GM18861 (cell line): ENCODE measurements around the gene THOC3.
"Not testable (repeated sequence)": the region's sequence is repeated elsewhere in the genome, so short reads cannot be mapped to it uniquely, and the experiment has no call there.

ENCODE experiments used
- ATAC-seq: cut with Tn5 transposase; IDR thresholded peaks from one replicate; pipeline ENCODE4 v1.9.1; 2021; ENCODE audit not compliant: unreplicated experiment

The THOC3 gene, protein sequence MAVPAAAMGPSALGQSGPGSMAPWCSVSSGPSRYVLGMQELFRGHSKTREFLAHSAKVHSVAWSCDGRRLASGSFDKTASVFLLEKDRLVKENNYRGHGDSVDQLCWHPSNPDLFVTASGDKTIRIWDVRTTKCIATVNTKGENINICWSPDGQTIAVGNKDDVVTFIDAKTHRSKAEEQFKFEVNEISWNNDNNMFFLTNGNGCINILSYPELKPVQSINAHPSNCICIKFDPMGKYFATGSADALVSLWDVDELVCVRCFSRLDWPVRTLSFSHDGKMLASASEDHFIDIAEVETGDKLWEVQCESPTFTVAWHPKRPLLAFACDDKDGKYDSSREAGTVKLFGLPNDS

DNA sequence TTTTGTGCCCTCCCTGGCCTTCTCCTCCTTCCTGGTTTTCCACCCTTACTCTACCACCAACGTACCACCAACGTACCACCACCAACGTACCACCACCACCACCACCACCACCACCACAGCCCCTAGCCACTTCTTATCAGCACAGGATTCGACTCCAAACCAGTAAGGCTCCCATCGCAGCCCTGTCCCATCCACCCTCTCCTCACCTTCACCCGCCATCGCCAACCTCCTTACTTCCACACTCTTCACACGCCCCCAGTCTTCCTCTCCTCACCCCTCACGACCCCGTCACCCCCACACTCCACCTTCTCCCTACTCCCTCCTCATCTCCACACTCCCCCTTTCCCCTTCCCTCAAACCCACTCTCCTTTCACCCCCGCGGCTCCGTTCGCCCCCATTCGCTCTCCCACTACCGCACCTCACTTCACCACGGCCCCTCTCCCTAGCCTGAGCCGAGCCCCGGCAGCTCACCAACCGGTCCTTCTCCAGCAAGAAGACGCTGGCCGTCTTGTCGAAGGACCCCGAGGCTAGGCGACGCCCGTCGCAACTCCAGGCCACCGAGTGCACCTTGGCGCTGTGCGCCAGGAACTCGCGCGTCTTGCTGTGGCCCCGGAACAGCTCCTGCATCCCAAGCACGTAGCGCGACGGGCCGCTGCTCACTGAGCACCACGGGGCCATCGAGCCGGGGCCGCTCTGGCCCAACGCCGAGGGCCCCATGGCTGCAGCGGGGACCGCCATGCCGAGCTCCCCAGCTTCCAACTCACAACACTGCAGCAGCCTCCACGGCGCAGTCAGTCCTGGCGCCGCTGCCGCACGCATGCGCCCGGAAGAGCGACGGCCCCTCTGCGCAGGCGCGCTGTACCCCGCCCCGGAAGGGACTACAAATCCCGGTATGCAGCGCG lies at the start of gene THOC3:
TSS of gene THOC3 (minus strand) at position 845 of the 902 bp plus-strand sequence. CDS start at position 738, 107 bp downstream.
- ATAC-seq: peak; percentile 99

DNA sequence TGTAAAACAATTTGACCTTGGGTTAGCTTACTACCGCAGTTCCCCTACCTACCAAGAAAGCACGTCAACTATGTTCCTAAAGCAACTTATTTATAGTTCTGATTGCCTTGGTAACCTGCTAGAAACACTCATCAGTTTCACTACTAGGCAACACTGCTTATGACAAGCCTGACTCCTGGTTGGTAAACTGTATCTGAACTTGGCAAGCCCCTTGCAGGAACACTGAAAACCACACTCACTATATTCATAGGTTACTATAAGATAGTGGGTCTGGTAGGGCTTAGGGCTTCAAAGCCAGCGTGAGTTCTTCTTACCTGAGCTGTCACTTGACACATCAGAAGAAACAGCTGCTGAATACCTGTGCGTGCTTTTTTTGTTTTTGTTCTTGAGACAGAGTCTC lies 49.2 kb upstream of the THOC3 start:
- not testable (repeated sequence) for ATAC-seq

DNA sequence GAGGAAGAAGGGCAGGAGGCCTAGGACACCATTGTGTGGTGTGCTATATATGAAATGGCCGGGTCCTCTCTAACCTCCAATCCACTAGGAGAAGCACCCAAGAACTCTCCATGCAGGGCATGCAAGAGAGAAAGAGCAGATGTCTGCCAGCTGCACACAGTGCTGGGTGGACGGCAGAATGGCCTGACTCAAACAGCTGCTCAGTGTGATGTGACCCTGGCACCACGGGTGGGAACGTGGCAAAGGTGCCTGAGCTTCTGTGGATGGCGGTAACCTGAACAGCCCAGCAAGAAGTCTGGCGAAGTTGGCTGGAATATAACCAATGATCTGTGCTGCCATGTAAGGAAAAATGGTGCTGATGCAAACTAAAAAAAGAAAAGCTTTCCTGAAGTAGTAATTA lies 46.2 kb upstream of the THOC3 start:
- ATAC-seq: not testable (repeated sequence)

DNA sequence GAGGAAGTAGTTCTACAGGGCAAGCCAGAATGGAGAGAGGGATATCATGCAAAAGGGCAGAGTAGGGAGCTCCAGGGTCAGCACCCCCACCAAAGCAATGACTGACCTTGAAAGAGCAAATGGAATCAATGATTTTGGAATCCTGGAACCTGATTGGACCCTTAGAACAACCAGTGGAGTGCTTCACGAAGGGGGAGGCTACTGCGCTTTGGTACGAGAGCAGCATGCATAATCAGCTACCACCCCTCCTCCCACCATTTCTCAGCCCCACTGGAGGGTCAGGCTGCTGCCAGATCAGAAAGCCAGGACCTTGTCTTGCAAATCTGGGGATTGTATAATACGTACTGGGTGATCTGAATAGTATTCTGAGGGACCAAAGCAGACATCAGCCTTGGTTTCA lies 43.0 kb upstream of the THOC3 start:
- not testable (repeated sequence) for ATAC-seq

DNA sequence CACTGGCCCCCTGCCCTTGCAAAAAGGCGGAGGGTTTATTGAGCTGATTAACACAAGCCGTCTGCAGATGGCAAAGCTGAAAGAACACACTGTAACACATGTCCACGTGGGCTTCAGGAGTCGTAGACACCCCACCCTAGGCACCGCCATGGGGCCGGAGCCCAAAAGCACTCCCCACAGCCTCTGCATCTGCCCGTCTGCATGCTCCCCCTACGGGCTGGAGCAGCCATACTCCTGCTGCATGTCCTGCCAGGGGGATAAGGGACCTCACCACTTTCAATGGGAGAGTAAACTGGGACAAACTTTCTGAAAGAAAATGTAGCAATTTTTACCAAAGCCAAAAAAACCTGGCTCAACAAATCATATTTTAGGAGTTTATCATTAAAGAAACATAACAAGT lies 42.1 kb upstream of the THOC3 start:
- not testable (repeated sequence) for ATAC-seq

DNA sequence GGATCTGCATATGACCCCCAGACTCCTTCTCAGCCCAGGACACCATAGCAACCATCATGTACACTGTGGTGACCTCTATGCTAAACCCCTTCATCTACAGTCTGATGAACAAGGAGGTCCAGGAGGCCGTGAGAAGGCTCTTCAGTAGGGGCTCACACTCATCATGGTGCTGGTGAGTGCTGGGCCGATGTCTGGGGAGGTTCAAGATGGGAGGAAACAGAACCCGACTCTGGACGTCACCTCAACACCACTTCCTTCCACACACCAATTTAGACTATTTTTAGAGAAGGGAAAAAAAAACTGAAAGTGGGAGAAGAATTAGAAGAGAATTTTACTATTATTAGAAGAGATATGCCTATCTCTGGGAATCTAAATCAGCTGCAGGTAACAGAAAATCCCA lies 39.1 kb upstream of the THOC3 start:
- ATAC-seq: not testable (repeated sequence)

DNA sequence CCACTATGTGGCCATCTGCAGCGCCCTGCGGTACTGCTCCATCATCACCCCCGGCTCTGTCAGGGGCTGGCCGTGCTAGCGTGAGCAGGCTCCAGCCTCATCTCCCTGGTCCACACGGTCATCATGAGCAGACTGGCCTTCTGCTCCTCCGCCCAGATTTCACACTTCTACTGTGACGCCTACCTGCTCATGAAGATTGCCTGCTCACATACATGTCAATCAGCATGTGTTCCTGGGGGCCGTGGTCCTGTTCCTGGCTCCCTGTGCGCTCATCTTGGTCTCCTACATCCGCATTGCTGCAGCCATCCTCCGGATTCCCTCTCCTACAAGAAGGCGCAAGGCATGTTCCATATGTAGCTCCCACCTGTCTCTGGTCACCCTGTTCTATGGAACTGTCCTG lies 38.7 kb upstream of the THOC3 start:
- ATAC-seq: not testable (repeated sequence)

DNA sequence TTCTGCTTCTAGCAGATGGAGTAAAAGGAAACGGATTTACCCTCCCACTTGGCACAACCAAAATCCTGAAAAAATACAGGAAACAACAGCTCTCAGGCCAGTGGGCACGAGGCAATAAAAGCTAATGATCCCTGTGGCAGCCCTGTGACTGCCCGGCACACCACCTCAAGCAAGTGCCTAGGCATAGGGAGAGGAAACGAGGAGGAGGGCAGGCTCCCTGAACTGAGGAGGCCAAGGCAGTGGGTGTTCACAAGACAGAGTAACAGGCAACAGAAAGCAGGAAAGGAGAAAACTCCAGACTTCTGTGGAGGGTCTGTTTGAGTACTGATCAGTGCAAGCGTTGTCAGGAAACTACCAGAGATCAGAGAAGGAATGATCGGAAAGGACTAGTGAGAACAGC lies 29.9 kb upstream of the THOC3 start:
- not testable (repeated sequence) for ATAC-seq

DNA sequence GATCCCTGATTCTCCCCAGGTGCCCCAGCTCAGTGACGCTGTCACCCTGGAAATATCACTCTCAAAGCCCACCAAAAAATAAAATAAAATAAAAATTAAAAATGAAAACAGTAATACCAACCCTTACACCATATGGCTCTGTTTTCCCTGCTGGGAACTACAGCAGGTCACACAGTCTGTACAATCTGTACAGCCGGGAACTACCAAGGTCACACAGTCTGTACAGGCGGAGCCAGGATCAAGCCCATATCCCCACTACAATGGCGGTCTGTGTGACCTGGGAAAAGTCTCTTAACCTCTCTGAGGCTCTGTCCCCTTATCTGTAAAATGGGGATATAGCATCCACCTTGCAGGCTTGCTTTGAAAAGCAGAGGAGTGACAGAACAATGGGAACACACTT lies 29.4 kb upstream of the THOC3 start:
- not testable (repeated sequence) for ATAC-seq

DNA sequence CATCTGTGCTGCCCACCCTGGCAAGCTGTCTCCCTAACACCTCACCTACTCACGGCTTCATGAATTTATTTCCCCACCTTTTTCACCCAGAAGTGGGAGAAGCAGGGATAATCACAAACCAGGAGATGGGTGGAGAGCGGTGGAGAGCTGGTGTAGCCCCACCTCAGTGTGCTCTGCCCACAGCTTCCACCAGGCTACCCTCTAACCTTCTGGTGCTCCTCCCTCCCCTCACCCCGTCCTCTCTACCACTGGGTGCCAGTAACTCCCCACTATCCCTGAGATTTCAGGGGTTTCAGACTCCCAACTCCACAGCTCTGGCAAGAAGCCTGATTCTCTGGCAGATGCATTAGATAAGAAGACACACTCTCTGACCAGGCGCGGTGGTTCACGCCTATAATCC lies 28.7 kb upstream of the THOC3 start:
- ATAC-seq: not testable (repeated sequence)

DNA sequence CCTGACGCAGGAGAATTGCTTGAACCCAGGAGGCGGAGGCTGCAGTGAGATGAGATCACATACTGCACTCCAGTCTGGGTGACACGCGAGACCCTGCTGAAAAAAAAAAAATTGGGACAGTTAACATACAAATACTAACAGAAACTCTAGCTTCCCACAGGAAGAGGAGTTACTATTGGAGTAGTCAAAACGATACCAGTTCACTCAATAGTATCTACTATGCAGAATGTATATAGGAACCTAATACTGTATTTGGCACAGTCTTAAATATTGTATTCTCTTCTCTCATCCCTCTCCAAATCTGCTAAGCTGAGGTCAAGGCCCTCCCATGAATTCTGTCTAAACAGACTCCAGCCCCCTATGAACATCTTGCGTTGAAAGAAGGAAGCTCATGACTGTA lies 27.4 kb upstream of the THOC3 start:
- ATAC-seq: not testable (repeated sequence)

DNA sequence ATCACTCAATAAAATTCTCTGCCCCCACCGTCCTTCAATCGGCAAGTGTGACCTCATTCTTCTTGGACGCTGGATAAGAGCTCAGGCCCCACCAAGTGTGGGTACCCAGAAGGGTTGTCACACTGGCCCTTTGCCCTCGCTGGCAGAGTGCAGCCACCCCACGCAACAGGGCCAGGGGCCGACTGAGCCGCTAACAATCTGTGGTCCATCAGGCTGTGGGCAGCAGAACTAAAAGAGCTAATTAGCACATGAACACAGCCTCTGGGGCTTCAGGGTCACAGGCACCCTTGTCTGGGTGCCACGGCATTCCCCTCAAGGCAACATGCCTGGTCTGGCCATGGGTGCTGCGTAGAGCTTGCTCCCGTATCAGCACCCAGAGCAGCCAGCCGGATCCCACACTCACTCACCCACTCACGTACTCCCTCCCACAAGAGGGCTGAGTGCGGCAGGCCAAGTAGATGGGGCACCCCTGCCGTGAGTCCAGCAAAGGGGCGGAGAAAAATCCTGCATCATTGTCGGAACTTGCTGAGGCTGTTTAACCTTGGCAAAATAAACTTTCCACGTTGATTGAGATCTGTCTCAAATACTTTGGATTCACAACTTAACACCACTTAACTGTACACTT lies 11.4 kb upstream of the THOC3 start:
- not testable (repeated sequence) for ATAC-seq

DNA sequence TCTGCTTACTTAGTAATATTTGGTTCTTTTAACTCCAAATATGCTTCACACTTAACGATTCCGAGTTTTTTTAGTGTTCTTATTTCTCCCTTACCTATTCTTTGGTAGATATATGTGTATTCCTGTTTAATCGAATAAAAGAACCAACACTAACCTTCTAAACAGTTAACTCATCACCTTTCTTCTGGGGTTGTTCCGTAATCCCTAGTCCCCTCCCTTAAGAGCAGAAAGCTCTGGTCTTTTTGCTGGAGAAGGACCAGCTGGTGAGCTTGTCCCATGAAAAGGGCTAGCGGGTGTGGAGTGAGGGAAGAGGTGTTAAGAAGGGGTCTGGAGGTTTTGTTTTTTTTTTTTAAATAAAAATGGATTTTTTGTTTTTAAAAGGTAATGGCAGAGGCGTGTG lies 266 bp upstream of the THOC3 start:
- peak; percentile 36 for ATAC-seq

DNA sequence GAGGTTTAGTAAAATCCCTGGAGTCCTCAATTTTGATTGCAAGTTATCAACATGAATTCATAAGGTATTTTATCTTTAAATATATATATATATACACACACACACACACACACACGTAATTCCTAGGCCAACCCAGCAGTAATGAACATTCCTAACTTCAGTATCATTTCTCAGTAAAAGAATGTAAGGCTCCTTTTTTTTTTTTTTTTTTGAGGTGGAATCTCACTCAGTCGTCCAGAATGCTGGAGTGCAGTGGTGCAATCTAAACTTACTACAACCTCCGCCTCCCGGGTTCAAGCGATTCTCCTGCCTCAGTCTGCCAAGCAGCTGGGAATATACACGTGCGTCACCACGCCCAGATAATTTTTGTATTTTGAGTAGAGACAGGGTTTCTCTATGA lies 5.8 kb downstream of the THOC3 start:
- not testable (repeated sequence) for ATAC-seq

DNA sequence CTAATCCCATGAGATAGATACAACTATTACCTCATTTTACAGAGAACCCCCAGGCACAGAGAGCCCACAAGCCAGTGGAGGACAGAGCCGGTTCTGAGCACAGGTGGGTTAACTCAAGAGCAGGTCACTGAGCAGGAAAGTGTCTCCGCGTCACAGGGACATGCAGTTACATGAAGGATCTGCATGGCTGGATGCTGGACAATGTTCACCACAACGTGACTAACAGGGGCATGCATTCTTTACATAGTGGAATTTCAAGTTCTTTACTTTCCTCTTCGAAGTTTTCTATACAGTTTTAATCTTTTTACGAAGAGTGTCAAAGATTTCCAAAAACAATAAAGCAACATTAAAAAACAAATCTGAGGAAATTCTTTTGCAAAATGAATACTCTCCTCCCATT lies 7.9 kb downstream of the THOC3 start:
- not testable (repeated sequence) for ATAC-seq

DNA sequence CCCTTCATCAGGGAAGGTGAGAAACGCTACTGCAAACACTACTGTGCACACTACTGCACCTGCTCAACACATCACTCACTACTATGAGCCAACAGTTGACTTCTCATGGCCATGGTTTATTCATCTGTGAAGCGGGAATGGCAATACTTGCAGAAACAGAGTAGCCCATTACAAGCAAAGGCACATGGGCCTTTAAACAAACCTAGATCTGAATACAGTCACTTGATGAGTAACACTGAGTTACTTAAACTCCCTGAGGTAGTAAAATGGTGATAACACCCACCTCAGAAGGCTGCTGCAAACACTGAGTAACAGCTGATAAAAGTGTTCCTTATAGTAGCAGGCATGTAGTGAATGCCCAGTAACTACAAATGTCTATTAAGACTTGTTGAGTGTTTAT lies 9.6 kb downstream of the THOC3 start:
- not testable (repeated sequence) for ATAC-seq

DNA sequence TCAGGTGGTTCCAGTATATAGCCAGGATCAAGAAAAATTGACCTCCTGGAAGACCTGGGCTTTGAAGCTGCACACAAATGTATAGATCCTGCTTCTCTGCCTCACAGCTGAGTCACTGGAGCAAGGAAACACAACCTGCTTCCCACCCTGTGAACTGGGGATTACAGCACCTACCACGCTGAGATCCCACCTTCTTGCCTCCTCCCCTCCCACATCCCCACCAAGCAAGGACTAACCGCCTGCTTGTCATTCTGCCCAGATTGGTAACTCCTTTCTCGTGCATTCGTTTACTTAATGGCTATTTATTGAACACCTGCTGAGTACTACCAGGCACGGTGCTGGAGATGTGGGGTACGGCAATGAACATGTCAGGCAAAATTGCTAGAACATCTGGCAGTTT lies 14.0 kb downstream of the THOC3 start:
- not testable (repeated sequence) for ATAC-seq

DNA sequence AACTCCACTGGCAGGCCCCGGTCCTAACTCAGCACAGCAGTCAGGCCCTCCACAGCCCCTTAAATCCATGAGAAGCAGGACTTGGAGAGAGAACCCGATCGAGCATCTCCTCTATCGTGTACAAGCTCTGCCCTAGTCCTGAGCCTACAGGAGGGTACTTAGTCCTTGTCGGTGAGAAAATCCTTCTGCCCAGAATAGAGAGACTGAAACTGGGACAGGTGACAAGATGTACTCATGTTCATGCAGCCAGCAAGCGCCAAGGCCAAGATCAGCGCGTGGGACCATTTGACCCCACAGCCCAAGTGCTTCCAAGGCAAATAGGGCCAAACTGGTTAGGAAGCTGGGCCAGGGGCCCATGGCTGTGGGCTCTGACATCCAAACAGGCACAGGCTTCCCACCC lies 15.3 kb downstream of the THOC3 start:
- not testable (repeated sequence) for ATAC-seq

DNA sequence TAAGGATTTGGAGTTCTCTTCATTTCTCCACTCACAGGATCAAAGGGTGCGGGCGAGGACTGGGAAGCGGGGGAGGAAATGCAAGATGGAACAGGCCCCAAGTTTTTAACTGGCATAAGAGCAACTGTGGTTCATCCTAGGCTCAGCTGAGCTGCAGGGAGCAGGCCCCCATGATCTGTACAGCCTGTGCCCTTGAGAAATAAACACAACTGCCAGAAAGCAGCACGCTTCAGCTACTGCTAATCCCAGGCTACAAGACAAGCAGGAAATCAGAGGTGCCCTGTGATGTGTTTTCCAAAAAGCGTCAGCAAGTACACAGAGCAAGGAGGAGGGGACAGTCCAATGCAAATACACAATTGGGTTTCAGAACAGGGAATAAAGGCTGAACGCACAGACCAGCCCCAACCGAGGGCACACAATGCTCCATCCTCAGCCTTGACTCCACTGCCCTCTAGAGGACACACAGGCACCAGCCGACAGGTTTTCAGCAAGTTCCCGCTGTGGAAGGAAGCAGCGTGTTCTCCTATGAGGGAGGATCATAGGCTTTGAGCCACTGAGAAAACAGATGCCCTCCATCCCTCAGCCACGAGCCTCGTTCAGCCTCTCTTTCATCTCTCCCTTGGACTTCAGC lies 16.7 kb downstream of the THOC3 start:
- ATAC-seq: peak; percentile 64

DNA sequence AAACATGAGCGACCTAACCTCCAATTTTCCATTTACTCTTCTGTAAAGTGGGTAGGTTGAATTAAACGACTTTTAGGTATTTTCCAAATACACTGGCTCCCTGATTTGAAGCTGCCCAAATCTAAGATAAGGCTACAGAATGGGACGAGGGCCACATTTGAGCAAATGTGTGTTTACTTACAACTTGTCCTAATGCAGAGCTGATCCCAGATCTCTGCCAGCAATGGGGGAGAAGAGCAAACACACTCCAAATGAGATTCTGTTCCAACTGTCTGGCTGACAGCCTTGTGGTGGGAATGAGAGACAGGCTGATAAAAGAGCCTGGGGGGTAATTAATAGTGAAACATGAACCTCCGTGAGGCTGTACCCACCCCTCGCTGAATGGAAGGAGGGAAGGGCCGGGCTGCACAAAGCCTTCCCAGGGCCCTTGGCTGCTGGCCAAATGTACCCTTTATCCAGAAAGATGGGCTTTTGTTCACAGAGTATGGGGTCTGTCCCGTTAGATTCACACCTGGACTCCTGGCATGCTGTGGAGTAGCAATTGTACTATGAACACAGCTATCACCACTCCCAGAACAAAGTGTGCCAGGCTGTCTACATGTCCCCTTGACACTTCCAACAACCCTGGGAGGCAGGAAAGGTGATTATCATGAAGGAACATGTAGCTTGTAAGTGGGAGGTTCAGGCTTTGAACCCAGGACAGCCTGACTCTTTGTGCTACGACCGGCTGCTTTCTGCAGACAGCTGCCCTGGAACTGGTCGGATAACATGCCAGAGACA lies 19.6 kb downstream of the THOC3 start:
- ATAC-seq: not testable (repeated sequence)
